Panc1 (cell line): ENCODE data around the gene ZNF428. TPM values are rescaled to one million over a fixed set of nuclear protein-coding genes. Genes with fewer than 3 reads are reported as not detected.

Experiments
- ATAC-seq: fragments of 200-7000 bp; cut with Tn5 transposase; 2 replicates; pipeline ENCODE4 v1.9.1; 2020; ENCODE audit warnings: mild to moderate bottlenecking, moderate library complexity
- BruUV-seq: library from RNA; stranded (reverse); fragments of 400-500 nt; replicated peaks from 2 replicates; lab custom pipeline; 2021; lab: Mats Ljungman, UMichigan
- CTCF ChIA-PET: fragments of 300-600 bp; sonication (Branson Sonifier 250); formaldehyde crosslinking; loops from one replicate; lab custom pipeline; 2022; ENCODE audit warnings: antibody characterized with exemption; lab: Charles Lee
- POLR2A ChIA-PET: fragments of 300-600 bp; sonication (Branson Sonifier 250); formaldehyde crosslinking; loops from one replicate; lab custom pipeline; 2022; ENCODE audit warnings: antibody characterized with exemption; lab: Charles Lee
- DNase-seq: peaks from one replicate; pipeline ENCODE4 v3.0.0-alpha.2; 2010; ENCODE audit warnings: low read depth, low spot score
- H3K27ac ChIP-seq: 2 replicates; pipeline ENCODE4 v1.5.1; 2011; ENCODE audit warnings: mild to moderate bottlenecking, low read length, inconsistent platforms
- H3K27me3 ChIP-seq: fragments of 200-500 bp; sonication (Bioruptor generic); 2 replicates; pipeline ENCODE4 v1.6.0; 2014; ENCODE audit warnings: low read length, inconsistent platforms; ENCODE audit not compliant: control insufficient read depth, insufficient read depth
- H3K36me3 ChIP-seq: fragments of 200-500 bp; sonication (Bioruptor generic); 2 replicates; pipeline ENCODE4 v1.5.1; 2014; ENCODE audit warnings: inconsistent platforms, mild to moderate bottlenecking, low read length, moderate library complexity; ENCODE audit not compliant: control insufficient read depth, insufficient read depth
- H3K4me1 ChIP-seq: 2 replicates; pipeline ENCODE4 v1.5.1; 2011; ENCODE audit warnings: inconsistent platforms, mild to moderate bottlenecking, low read length, moderate library complexity; ENCODE audit not compliant: control insufficient read depth, insufficient read depth
- H3K4me3 ChIP-seq, 2 experiments: 2 replicates each; pipeline ENCODE4 v1.5.1; 2011 to 2012; ENCODE audit warnings: low read depth in 2 of 2, low read length in 2 of 2, mild to moderate bottlenecking in 2 of 2, inconsistent platforms in 1 of 2, moderate library complexity in 1 of 2
- H3K9me3 ChIP-seq: fragments of 200-500 bp; sonication (Bioruptor generic); 2 replicates; pipeline ENCODE4 v1.5.1; 2014; ENCODE audit warnings: low read depth, mild to moderate bottlenecking, inconsistent platforms, low read length, moderate library complexity; ENCODE audit not compliant: control insufficient read depth, insufficient read depth
- CTCF ChIP-seq: fragments of 450-650 bp; IDR thresholded peaks from 2 replicates; pipeline ENCODE4 v1.5.1; 2017; ENCODE audit warnings: mild to moderate bottlenecking
- POLR2AphosphoS5 ChIP-seq: IDR thresholded peaks from 2 replicates; pipeline ENCODE4 v1.6.1; 2012; ENCODE audit warnings: mild to moderate bottlenecking, low read depth, low read length, moderate library complexity
- REST ChIP-seq, 2 experiments: IDR thresholded peaks; 2 replicates each; pipeline ENCODE4 v1.6.1; 2011 to 2012; ENCODE audit warnings: low read depth in 2 of 2, control low read depth in 1 of 2, low read length in 1 of 2, mild to moderate bottlenecking in 1 of 2, moderate library complexity in 1 of 2; ENCODE audit not compliant: insufficient read depth in 1 of 2
- SIN3A ChIP-seq: IDR thresholded peaks from 2 replicates; pipeline ENCODE4 v1.6.1; 2012; ENCODE audit warnings: low read depth, mild to moderate bottlenecking, low read length, moderate library complexity, borderline replicate concordance; ENCODE audit not compliant: insufficient read depth
- TCF7L2 ChIP-seq: IDR thresholded peaks from 2 replicates; pipeline ENCODE4 v1.6.1; 2011; ENCODE audit warnings: mild to moderate bottlenecking, low read depth, low read length, inconsistent platforms
- in situ Hi-C: cut with HindIII; loops from 2 replicates; pipeline ENCODE4 v1.10.0; 2016; ENCODE audit warnings: low sequenced_read_pairs, low pct_unique_long_range_greater_than_20kb
- intact Hi-C: fragments of 100-400 bp; cut with micrococcal nuclease; formaldehyde crosslinking; loops from one replicate; pipeline ENCODE4 v1.10.0; 2022; ENCODE audit not compliant: unreplicated experiment
- total RNA-seq: library from RNA; stranded (reverse); gene quantifications from one replicate; pipeline ENCODE4 v1.2.1, GENCODE V29; 2021; ENCODE audit not compliant: unreplicated experiment

The ZNF428 gene
- total RNA-seq, 1 experiment from 2014 or later, result 45.6 TPM

DNA sequence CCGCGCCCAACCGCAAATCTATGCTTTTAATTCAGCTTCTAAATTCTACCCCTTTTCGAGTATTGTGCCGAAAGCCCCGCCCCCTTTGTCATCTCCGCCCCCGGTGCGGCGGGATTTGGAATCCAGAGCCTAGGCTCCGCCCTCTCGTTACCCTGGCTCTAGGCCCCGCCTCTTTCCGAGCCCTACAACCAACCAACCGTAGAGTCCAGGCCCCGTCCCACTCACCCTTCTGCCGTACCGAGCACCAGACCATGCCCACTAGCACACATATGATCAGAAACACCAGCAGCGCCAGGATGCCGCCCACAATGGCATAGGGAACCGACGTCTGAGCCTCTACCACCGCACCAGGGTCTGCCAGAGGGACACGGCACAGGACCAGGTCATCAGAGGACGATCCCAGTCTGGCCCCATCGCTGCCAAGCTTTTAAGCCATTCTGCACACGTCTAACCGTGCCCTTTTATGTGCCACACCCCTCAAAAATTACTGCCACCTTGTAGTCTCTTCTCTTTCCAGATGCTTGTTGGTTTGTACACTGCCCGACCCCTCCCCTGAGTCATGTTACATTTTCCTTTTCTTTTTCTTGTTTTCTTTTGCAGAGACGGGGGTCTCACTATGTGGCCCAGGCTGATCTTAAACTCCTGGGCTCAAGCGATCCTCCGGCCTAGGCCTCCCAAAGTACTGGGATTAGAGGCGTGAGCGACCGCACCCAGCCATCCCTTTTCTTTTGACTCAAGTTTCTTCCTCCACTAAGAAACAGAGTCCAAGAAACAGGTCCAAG, 4.7 kb upstream of the ZNF428 start:
- CTCF ChIA-PET, result no interaction called here
- no peaks in the 10 kb centered on the region for H3K9me3 ChIP-seq
- no peaks in the 10 kb centered on the region for H3K4me1 ChIP-seq
- H3K36me3 ChIP-seq, result no peaks in the 10 kb centered on the region
- BruUV-seq, result no TSS peak
- POLR2A ChIA-PET, result no interaction called here
- intact Hi-C loops, result no loop called here
- H3K27me3 ChIP-seq, result no peaks in the 10 kb centered on the region
- TF ChIP-seq POLR2AphosphoS5, result no peak
- no peak for TF ChIP-seq SIN3A
- no peak for TF ChIP-seq TCF7L2
- no peak for TF ChIP-seq CTCF
- TF ChIP-seq REST (IDR thresholded peaks at IDR 0.05; ENCODE audit: insufficient read depth in 1 of 2, low read depth in 2 of 2, low read length in 1 of 2), result no peak
- ATAC-seq, result no peak
- in situ Hi-C loops, result no loop called here
- H3K4me3 ChIP-seq, result no peak overlapping the region
- H3K27ac ChIP-seq, result no peak overlapping the region
- no peak for DNase-seq

GRCh38 chr19:43622956-43623355, 3.5 kb upstream of the ZNF428 start:
- H3K4me3 ChIP-seq, result no peak overlapping the region
- DNase-seq (no peak), ATAC-seq (no peak)
- no peak overlapping the region for H3K27ac ChIP-seq
- POLR2A ChIA-PET, result no interaction called here
- no TSS peak for BruUV-seq
- CTCF ChIA-PET, result no interaction called here
- H3K36me3 ChIP-seq, result no peaks in the 10 kb centered on the region
- no peaks in the 10 kb centered on the region for H3K9me3 ChIP-seq
- TF ChIP-seq POLR2AphosphoS5, result no peak
- no peak for TF ChIP-seq TCF7L2
- no peak for TF ChIP-seq CTCF
- TF ChIP-seq SIN3A, result no peak
- no peak for TF ChIP-seq REST (IDR thresholded peaks at IDR 0.05; ENCODE audit: insufficient read depth in 1 of 2, low read depth in 2 of 2, low read length in 1 of 2)
- intact Hi-C loops (no loop called here), in situ Hi-C loops (no loop called here)
- no peaks in the 10 kb centered on the region for H3K4me1 ChIP-seq
- H3K27me3 ChIP-seq, result no peaks in the 10 kb centered on the region
